Measurements from ENCODE around the gene MAPK10. TPM values are rescaled to one million over a fixed set of nuclear protein-coding genes. Genes with fewer than 3 reads are reported as not detected.

The MAPK10 gene
- total and polyA plus RNA-seq, 2 donors (not counting 1 experiment from before 2014, with no cell fraction given): 3.8 to 20.0 TPM

DNA sequence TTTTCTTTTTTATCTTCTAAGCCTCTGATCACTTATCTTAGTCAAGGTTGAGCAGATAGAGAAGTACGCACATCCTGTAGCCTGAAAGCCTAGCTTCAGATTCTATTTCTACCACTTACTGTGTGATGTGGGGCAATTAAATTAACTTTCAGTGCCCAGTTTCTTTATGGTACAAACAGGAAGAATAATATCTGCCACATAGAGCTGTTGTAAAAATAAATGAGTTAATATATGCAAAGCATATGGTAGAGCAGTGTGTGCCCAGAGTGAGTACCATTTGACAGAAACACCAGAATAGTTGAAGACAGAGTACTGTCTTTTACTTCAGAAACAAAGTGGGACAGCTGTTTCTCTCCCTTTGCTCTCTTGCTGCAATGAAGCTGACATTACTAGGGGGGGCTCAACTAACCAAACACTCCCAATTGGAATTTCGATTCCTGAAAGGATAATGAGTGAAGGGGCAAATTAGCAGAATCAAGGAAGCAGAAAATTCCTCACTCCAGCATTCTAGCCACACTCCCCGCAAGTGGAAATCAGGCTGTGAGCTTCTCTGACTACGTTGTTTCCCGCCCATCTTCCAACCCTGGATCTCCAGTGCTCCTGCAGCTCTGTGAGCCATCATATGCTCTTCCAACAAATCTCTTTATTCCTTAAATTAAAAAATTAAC lies 80.4 kb downstream of the MAPK10 start:
- Histone ChIP-seq H3K36me3 (ENCODE audit: control insufficient read depth, insufficient read depth, low read length) (no peaks in the 10 kb centered on the region), H3K9ac (ENCODE audit: insufficient read depth, low read length) (no peak overlapping the region), H3K27ac (ENCODE audit: insufficient read depth, low read length) (no peak overlapping the region), H4K20me1 (ENCODE audit: control insufficient read depth, extremely low read depth, insufficient read depth, low read length) (no peaks in the 10 kb centered on the region), H3K9me3 (ENCODE audit: control insufficient read depth, insufficient read depth, low read depth, low read length) (no peaks in the 10 kb centered on the region), H3K4me3 (replicated peaks in 1 of 4; ENCODE audit: control extremely low read depth in 1 of 4, insufficient read depth in 1 of 4, low read depth in 3 of 4, low read length in 4 of 4) (no peak overlapping the region), H2AFZ (ENCODE audit: low read length) (no peak overlapping the region), H3K4me2 (ENCODE audit: extremely low read depth, insufficient read depth, low read length) (no peak overlapping the region), H3K79me2 (ENCODE audit: control insufficient read depth, insufficient read depth, low read length) (no peaks in the 10 kb centered on the region), H3K27me3 (ENCODE audit: control insufficient read depth, insufficient read depth, low read length) (no peaks in the 10 kb centered on the region), H3K4me1 (ENCODE audit: control insufficient read depth, extremely low read depth, insufficient read depth, low read length) (no peaks in the 10 kb centered on the region)
- TF ChIP-seq, protein P1, sequence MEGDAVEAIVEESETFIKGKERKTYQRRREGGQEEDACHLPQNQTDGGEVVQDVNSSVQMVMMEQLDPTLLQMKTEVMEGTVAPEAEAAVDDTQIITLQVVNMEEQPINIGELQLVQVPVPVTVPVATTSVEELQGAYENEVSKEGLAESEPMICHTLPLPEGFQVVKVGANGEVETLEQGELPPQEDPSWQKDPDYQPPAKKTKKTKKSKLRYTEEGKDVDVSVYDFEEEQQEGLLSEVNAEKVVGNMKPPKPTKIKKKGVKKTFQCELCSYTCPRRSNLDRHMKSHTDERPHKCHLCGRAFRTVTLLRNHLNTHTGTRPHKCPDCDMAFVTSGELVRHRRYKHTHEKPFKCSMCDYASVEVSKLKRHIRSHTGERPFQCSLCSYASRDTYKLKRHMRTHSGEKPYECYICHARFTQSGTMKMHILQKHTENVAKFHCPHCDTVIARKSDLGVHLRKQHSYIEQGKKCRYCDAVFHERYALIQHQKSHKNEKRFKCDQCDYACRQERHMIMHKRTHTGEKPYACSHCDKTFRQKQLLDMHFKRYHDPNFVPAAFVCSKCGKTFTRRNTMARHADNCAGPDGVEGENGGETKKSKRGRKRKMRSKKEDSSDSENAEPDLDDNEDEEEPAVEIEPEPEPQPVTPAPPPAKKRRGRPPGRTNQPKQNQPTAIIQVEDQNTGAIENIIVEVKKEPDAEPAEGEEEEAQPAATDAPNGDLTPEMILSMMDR (conservative IDR thresholded peaks at IDR 0.05 in 1 of 2, IDR thresholded peaks at IDR 0.05 in 1 of 2; ENCODE audit: low read depth in 1 of 2, low read length in 2 of 2): no peak
- no peak for TF ChIP-seq EZH2 (IDR thresholded peaks at IDR 0.05; ENCODE audit: low read length, missing control alignments)
- DNase-seq (ENCODE audit: low read depth in 2 of 2): no peak

DNA sequence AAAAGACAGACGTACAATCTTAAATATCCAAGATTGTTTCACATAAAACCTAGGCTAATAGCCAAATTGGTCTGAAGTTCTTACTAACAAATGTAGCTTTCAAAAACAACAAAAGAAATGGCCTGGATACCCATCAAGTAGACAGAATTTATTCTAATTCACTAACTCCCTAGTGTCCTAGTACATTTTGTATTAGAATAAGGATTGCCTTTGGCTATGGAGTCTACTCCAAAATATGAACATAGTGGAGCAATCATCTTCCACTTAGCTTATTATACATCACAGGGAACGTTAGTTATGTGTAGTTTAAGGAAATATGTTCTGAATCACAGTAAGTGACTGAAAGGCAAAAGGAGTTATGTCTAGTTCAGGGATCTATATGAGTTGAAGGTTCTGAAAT lies 81.7 kb downstream of the MAPK10 start:
- no peaks in the 10 kb centered on the region for H3K79me2 ChIP-seq (ENCODE audit: control insufficient read depth, insufficient read depth, low read length)

DNA sequence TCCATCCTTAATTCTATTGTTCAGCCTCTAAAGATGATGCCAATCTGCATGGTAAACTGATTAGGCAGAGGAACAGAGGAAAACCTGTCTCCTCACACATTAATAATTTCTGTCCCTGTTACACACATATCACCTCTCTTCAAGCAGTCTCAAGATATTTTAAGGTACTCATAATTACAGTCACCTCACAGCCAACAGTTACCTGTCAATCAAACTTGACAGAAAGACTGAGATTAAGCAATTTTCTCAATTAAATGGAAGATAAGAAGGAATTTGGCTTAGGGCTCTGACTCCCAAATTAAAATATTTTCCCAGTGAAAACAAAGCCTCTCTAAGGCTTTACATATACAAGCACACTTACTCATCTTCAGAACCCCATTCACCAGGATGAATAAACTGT lies 85.2 kb downstream of the MAPK10 start:
- H4K20me1 ChIP-seq (ENCODE audit: control insufficient read depth, extremely low read depth, insufficient read depth, low read length): no peaks in the 10 kb centered on the region

More for the DNA sequence above, 81.7 kb downstream of the MAPK10 start:
- Histone ChIP-seq H3K9ac (ENCODE audit: insufficient read depth, low read length) (no peak overlapping the region), H3K36me3 (ENCODE audit: control insufficient read depth, insufficient read depth, low read length) (no peaks in the 10 kb centered on the region), H3K9me3 (ENCODE audit: control insufficient read depth, insufficient read depth, low read depth, low read length) (no peaks in the 10 kb centered on the region), H2AFZ (ENCODE audit: low read length) (no peak overlapping the region), H3K27me3 (ENCODE audit: control insufficient read depth, insufficient read depth, low read length) (no peaks in the 10 kb centered on the region), H3K4me3 (replicated peaks in 1 of 4; ENCODE audit: control extremely low read depth in 1 of 4, insufficient read depth in 1 of 4, low read depth in 3 of 4, low read length in 4 of 4) (no peak overlapping the region), H3K4me2 (ENCODE audit: extremely low read depth, insufficient read depth, low read length) (no peak overlapping the region), H4K20me1 (ENCODE audit: control insufficient read depth, extremely low read depth, insufficient read depth, low read length) (no peaks in the 10 kb centered on the region), H3K4me1 (ENCODE audit: control insufficient read depth, extremely low read depth, insufficient read depth, low read length) (no peaks in the 10 kb centered on the region), H3K27ac (ENCODE audit: insufficient read depth, low read length) (no peak overlapping the region)
- TF ChIP-seq, protein P1 (conservative IDR thresholded peaks at IDR 0.05 in 1 of 2, IDR thresholded peaks at IDR 0.05 in 1 of 2; ENCODE audit: low read depth in 1 of 2, low read length in 2 of 2): no peak
- TF ChIP-seq EZH2 (IDR thresholded peaks at IDR 0.05; ENCODE audit: low read length, missing control alignments): no peak
- DNase-seq (ENCODE audit: low read depth in 2 of 2): no peak

More for the DNA sequence above, 85.2 kb downstream of the MAPK10 start:
- no peak overlapping the region for H3K4me2 ChIP-seq (ENCODE audit: extremely low read depth, insufficient read depth, low read length)
- H3K4me3 ChIP-seq (replicated peaks in 1 of 4; ENCODE audit: control extremely low read depth in 1 of 4, insufficient read depth in 1 of 4, low read depth in 3 of 4, low read length in 4 of 4): no peak overlapping the region
- no peaks in the 10 kb centered on the region for H3K79me2 ChIP-seq (ENCODE audit: control insufficient read depth, insufficient read depth, low read length)
- H3K27ac ChIP-seq (ENCODE audit: insufficient read depth, low read length): no peak overlapping the region
- H3K27me3 ChIP-seq (ENCODE audit: control insufficient read depth, insufficient read depth, low read length): no peaks in the 10 kb centered on the region
- H2AFZ ChIP-seq (ENCODE audit: low read length): no peak overlapping the region
- no peaks in the 10 kb centered on the region for H3K9me3 ChIP-seq (ENCODE audit: control insufficient read depth, insufficient read depth, low read depth, low read length)
- no peak for DNase-seq (ENCODE audit: low read depth in 2 of 2)
- no peaks in the 10 kb centered on the region for H3K36me3 ChIP-seq (ENCODE audit: control insufficient read depth, insufficient read depth, low read length)
- H3K4me1 ChIP-seq (ENCODE audit: control insufficient read depth, extremely low read depth, insufficient read depth, low read length): no peaks in the 10 kb centered on the region
- H3K9ac ChIP-seq (ENCODE audit: insufficient read depth, low read length): no peak overlapping the region
- TF ChIP-seq EZH2 (IDR thresholded peaks at IDR 0.05; ENCODE audit: low read length, missing control alignments): no peak
- TF ChIP-seq, protein P1 (conservative IDR thresholded peaks at IDR 0.05 in 1 of 2, IDR thresholded peaks at IDR 0.05 in 1 of 2; ENCODE audit: low read depth in 1 of 2, low read length in 2 of 2): no peak

Measured in fibroblast of lung (primary cell).